Ishikawa (cell line): Measurements from ENCODE around the gene P2RY2.

ENCODE experiments used
- CEBPB ChIP-seq: IDR thresholded peaks from 2 replicates; pipeline ENCODE4 v1.6.1; 2012
- EGR1 ChIP-seq: IDR thresholded peaks from 2 replicates; pipeline ENCODE4 v1.6.1; 2012
- EP300 ChIP-seq: IDR thresholded peaks from 2 replicates; pipeline ENCODE4 v1.6.1; 2012; ENCODE audit warnings: borderline replicate concordance
- FOXM1 ChIP-seq: IDR thresholded peaks from 2 replicates; pipeline ENCODE4 v1.6.1; 2012; ENCODE audit warnings: low read depth, borderline replicate concordance
- RAD21 ChIP-seq: IDR thresholded peaks from 2 replicates; pipeline ENCODE4 v1.6.1; 2012; ENCODE audit warnings: low read depth
- TAF1 ChIP-seq: IDR thresholded peaks from 2 replicates; pipeline ENCODE4 v1.6.1; 2012; ENCODE audit warnings: low read depth, mild to moderate bottlenecking
- TF ChIP-seq, protein P1 (sequence below): IDR thresholded peaks from 2 replicates; pipeline ENCODE4 v1.6.1; 2012
- TF ChIP-seq, protein P2 (sequence below): IDR thresholded peaks from 2 replicates; pipeline ENCODE4 v1.6.1; 2012; ENCODE audit warnings: low read depth, mild to moderate bottlenecking

- no peak for TF ChIP-seq RAD21
- TF ChIP-seq, protein P1, sequence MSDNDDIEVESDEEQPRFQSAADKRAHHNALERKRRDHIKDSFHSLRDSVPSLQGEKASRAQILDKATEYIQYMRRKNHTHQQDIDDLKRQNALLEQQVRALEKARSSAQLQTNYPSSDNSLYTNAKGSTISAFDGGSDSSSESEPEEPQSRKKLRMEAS = no peak
- no peak for TF ChIP-seq FOXM1
- no peak for TF ChIP-seq EGR1
- no peak for TF ChIP-seq CEBPB
- TF ChIP-seq, protein P2, sequence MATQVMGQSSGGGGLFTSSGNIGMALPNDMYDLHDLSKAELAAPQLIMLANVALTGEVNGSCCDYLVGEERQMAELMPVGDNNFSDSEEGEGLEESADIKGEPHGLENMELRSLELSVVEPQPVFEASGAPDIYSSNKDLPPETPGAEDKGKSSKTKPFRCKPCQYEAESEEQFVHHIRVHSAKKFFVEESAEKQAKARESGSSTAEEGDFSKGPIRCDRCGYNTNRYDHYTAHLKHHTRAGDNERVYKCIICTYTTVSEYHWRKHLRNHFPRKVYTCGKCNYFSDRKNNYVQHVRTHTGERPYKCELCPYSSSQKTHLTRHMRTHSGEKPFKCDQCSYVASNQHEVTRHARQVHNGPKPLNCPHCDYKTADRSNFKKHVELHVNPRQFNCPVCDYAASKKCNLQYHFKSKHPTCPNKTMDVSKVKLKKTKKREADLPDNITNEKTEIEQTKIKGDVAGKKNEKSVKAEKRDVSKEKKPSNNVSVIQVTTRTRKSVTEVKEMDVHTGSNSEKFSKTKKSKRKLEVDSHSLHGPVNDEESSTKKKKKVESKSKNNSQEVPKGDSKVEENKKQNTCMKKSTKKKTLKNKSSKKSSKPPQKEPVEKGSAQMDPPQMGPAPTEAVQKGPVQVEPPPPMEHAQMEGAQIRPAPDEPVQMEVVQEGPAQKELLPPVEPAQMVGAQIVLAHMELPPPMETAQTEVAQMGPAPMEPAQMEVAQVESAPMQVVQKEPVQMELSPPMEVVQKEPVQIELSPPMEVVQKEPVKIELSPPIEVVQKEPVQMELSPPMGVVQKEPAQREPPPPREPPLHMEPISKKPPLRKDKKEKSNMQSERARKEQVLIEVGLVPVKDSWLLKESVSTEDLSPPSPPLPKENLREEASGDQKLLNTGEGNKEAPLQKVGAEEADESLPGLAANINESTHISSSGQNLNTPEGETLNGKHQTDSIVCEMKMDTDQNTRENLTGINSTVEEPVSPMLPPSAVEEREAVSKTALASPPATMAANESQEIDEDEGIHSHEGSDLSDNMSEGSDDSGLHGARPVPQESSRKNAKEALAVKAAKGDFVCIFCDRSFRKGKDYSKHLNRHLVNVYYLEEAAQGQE = no peak
- TF ChIP-seq EP300 = no peak
- no peak for TF ChIP-seq TAF1
Measured at GRCh38 chr11:73270016-73270854, 52.2 kb downstream of the P2RY2 start.
